ENCODE data around the gene RUVBL2. TPM values are rescaled to one million over a fixed set of nuclear protein-coding genes. Genes with fewer than 3 reads are reported as not detected.

RUVBL2 gene
- total RNA-seq, 1 experiment from 2014 or later, result 170 TPM

- Histone ChIP-seq H3K9me3 (ENCODE audit: control insufficient read depth, insufficient read depth, low read depth, low read length) (no peaks in the 10 kb centered on the region), H3K27ac (ENCODE audit: low read length) (peak overlapping the region; percentile 85), H3K4me1 (ENCODE audit: control insufficient read depth, insufficient read depth, low read length) (no peaks in the 10 kb centered on the region), H3K27me3 (ENCODE audit: control insufficient read depth, insufficient read depth, low read length) (no peaks in the 10 kb centered on the region), H3K4me3 (ENCODE audit: low read depth in 2 of 2, low read length in 2 of 2) (peak overlapping the region; percentile 79 to 96), H3K36me3 (ENCODE audit: control insufficient read depth, insufficient read depth, low read length) (peaks cover 8% of the 10 kb centered on the region; the same call in 1 of the 2 replicates)
- ChIA-PET POLR2A (interaction anchor here (0.5 kb wide), 1 partner anchor 160 kb away, joined by 10 read pairs; no protein-coding TSS in a partner anchor), CTCF (interaction anchor here (0.6 kb wide), 2 partner anchors 13 to 152 kb away, joined by 3 to 7 read pairs; no protein-coding TSS in a partner anchor)
- BruUV-seq (replicated peaks), result no TSS peak
- DNase-seq (ENCODE audit: low read depth, low spot score) (no peak), ATAC-seq (peak; percentile 37; the same call in 1 of the 2 replicates)
- in situ Hi-C loops (cut with HindIII; ENCODE audit: low pct_unique_long_range_greater_than_20kb, low sequenced_read_pairs), result no loop called here
- intact Hi-C loops (cut with micrococcal nuclease; ENCODE audit: unreplicated experiment), result no loop called here
- TF ChIP-seq POLR2AphosphoS5 (IDR thresholded peaks at IDR 0.05; ENCODE audit: low read depth, low read length) (no peak), CTCF (IDR thresholded peaks at IDR 0.05) (no peak)
Measured at GRCh38 chr19:48991873-48992580, 1.7 kb upstream of the RUVBL2 start.

DNA sequence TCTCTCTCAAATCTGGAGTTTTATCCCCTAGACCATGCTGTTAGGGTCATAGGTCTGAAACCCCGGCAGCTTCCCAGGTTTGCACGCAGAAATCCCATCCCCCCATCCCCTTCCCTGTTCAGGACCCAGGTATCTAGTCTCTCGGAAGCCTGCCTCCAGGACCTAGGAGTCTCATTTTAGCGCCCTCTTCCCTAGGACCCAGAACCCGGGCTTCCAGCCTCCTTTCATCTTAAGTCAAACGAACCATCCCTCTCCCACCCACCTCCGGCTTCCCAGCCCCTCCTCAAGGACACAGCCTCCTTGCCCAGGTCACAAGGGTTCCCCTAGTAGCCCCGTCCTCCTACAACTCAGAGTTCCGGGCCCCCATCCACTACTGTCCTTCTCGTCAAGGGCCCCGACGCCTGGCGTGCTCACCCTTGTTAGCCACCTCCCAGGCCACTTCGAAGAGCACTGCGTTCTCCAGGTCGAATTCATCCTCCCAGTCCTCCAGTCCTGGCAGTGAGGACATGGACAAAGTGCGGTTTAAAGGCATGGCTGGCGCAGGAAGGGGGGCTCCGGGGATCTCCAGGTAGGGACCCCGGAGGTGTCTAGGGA lies 1.0 kb upstream of the RUVBL2 start:
- peak overlapping the region; percentile 85 for H3K27ac ChIP-seq (ENCODE audit: low read length)
- no TSS peak for BruUV-seq (replicated peaks)
- in situ Hi-C loops (cut with HindIII; ENCODE audit: low pct_unique_long_range_greater_than_20kb, low sequenced_read_pairs), result no loop called here

DNA sequence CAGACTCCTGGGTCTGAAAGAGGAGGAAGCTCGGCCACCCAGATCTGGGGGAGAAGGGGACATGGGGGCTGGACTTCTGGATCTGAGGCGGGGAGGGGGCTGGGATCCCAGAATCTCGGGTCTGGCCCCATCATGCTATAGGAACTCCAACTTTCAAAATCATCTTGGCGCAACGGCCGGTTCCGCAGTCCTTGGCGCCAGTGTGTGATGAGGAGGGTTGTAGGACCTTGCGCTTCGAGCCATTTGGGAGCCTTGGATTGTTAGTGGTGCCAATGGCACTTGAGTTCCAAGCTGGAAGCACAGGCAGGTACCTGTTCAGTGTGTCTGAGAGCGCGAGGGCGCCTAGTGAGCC lies 324 bp downstream of the RUVBL2 start:
- TF ChIP-seq POLR2AphosphoS5 (IDR thresholded peaks at IDR 0.05; ENCODE audit: low read depth, low read length), result no peak
- no peak for TF ChIP-seq CTCF (IDR thresholded peaks at IDR 0.05)
- TF ChIP-seq TCF7L2 (IDR thresholded peaks at IDR 0.05; ENCODE audit: low read depth, low read length), result no peak
- TF ChIP-seq, protein P1, sequence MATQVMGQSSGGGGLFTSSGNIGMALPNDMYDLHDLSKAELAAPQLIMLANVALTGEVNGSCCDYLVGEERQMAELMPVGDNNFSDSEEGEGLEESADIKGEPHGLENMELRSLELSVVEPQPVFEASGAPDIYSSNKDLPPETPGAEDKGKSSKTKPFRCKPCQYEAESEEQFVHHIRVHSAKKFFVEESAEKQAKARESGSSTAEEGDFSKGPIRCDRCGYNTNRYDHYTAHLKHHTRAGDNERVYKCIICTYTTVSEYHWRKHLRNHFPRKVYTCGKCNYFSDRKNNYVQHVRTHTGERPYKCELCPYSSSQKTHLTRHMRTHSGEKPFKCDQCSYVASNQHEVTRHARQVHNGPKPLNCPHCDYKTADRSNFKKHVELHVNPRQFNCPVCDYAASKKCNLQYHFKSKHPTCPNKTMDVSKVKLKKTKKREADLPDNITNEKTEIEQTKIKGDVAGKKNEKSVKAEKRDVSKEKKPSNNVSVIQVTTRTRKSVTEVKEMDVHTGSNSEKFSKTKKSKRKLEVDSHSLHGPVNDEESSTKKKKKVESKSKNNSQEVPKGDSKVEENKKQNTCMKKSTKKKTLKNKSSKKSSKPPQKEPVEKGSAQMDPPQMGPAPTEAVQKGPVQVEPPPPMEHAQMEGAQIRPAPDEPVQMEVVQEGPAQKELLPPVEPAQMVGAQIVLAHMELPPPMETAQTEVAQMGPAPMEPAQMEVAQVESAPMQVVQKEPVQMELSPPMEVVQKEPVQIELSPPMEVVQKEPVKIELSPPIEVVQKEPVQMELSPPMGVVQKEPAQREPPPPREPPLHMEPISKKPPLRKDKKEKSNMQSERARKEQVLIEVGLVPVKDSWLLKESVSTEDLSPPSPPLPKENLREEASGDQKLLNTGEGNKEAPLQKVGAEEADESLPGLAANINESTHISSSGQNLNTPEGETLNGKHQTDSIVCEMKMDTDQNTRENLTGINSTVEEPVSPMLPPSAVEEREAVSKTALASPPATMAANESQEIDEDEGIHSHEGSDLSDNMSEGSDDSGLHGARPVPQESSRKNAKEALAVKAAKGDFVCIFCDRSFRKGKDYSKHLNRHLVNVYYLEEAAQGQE (IDR thresholded peaks at IDR 0.05; ENCODE audit: insufficient read depth in 1 of 2, low read depth in 2 of 2, low read length in 1 of 2), result no peak
- no peak for TF ChIP-seq SIN3A (IDR thresholded peaks at IDR 0.05; ENCODE audit: borderline replicate concordance, insufficient read depth, low read depth, low read length)
- no peaks in the 10 kb centered on the region for H3K27me3 ChIP-seq (ENCODE audit: control insufficient read depth, insufficient read depth, low read length)
- intact Hi-C loops (cut with micrococcal nuclease; ENCODE audit: unreplicated experiment) (no loop called here), in situ Hi-C loops (cut with HindIII; ENCODE audit: low pct_unique_long_range_greater_than_20kb, low sequenced_read_pairs) (no loop called here)
- H3K27ac ChIP-seq (ENCODE audit: low read length), result peak overlapping the region; percentile 95
- BruUV-seq (replicated peaks), result no TSS peak
- peaks cover 8% of the 10 kb centered on the region; the same call in 1 of the 2 replicates for H3K36me3 ChIP-seq (ENCODE audit: control insufficient read depth, insufficient read depth, low read length)
- POLR2A ChIA-PET, result interaction anchor here (0.6 kb wide), 4 partner anchors 28 to 355 kb away, joined by 3 to 7 read pairs (median 5); no protein-coding TSS in a partner anchor
- ATAC-seq (no peak), DNase-seq (ENCODE audit: low read depth, low spot score) (no peak)
- no peaks in the 10 kb centered on the region for H3K4me1 ChIP-seq (ENCODE audit: control insufficient read depth, insufficient read depth, low read length)
- H3K4me3 ChIP-seq (ENCODE audit: low read depth in 2 of 2, low read length in 2 of 2), result peak overlapping the region; percentile 79 to 96
- CTCF ChIA-PET, result interaction anchor here (0.9 to 1.5 kb wide), 2 partner anchors 17 to 24 kb away, joined by 4 to 11 read pairs; no protein-coding TSS in a partner anchor
- H3K9me3 ChIP-seq (ENCODE audit: control insufficient read depth, insufficient read depth, low read depth, low read length), result no peaks in the 10 kb centered on the region

More for the DNA sequence above, 1.0 kb upstream of the RUVBL2 start:
- intact Hi-C loops (cut with micrococcal nuclease; ENCODE audit: unreplicated experiment), result no loop called here
- H3K4me3 ChIP-seq (ENCODE audit: low read depth in 2 of 2, low read length in 2 of 2), result peak overlapping the region; percentile 79 to 96
- ChIA-PET CTCF (interaction anchor here (0.5 to 1.5 kb wide), 6 partner anchors 14 to 707 kb away, joined by 3 to 11 read pairs (median 4); no protein-coding TSS in a partner anchor), POLR2A (interaction anchor here (0.6 to 0.7 kb wide), 3 partner anchors 184 to 1343 kb away, joined by 3 to 4 read pairs (median 4); no protein-coding TSS in a partner anchor)
- H3K36me3 ChIP-seq (ENCODE audit: control insufficient read depth, insufficient read depth, low read length), result peaks cover 8% of the 10 kb centered on the region; the same call in 1 of the 2 replicates
- TF ChIP-seq POLR2AphosphoS5 (IDR thresholded peaks at IDR 0.05; ENCODE audit: low read depth, low read length) (no peak), SIN3A (IDR thresholded peaks at IDR 0.05; ENCODE audit: borderline replicate concordance, insufficient read depth, low read depth, low read length) (no peak)
- DNase-seq (ENCODE audit: low read depth, low spot score) (no peak), ATAC-seq (peak; percentile 4; the same call in 1 of the 2 replicates)
- no peaks in the 10 kb centered on the region for H3K27me3 ChIP-seq (ENCODE audit: control insufficient read depth, insufficient read depth, low read length)
- no peaks in the 10 kb centered on the region for H3K9me3 ChIP-seq (ENCODE audit: control insufficient read depth, insufficient read depth, low read depth, low read length)
- no peaks in the 10 kb centered on the region for H3K4me1 ChIP-seq (ENCODE audit: control insufficient read depth, insufficient read depth, low read length)
